Upper lobe of right lung (tissue), 1 donor: ENCODE results near the gene TMEM132E. TPM values are rescaled to one million over a fixed set of nuclear protein-coding genes. Genes with fewer than 3 reads are reported as not detected.

Source experiments
- ATAC-seq: fragments of 200-7000 bp; cut with Tn5 transposase; one replicate; pipeline ENCODE4 v1.9.1; 2020; ENCODE audit warnings: mild to moderate bottlenecking, moderate library complexity
- DNase-seq: peaks from one replicate; pipeline ENCODE4 v3.0.0-alpha.2; 2020
- H3K27ac ChIP-seq: fragments of 200-600 bp; one replicate; pipeline ENCODE4 v1.8.0; 2022
- H3K27me3 ChIP-seq: fragments of 200-600 bp; one replicate; pipeline ENCODE4 v1.8.0; 2022; ENCODE audit warnings: mild to moderate bottlenecking
- H3K36me3 ChIP-seq: fragments of 200-600 bp; one replicate; pipeline ENCODE4 v1.8.0; 2022
- H3K4me1 ChIP-seq: fragments of 200-600 bp; one replicate; pipeline ENCODE4 v1.8.0; 2022
- H3K4me3 ChIP-seq: fragments of 200-600 bp; one replicate; pipeline ENCODE4 v1.8.0; 2022; ENCODE audit warnings: mild to moderate bottlenecking
- H3K9me3 ChIP-seq: fragments of 200-600 bp; one replicate; pipeline ENCODE4 v1.8.0; 2022
- CTCF ChIP-seq: fragments of 200-600 bp; IDR thresholded peaks from one replicate; pipeline ENCODE4 v1.8.0; 2022; ENCODE audit warnings: antibody characterized with exemption
- intact Hi-C: fragments of 100-400 bp; cut with DNase I; formaldehyde crosslinking; loops from one replicate; pipeline ENCODE4 v1.11.0; 2022
- total RNA-seq: library from RNA; stranded (reverse); fragmentation: NEBNext Ultra II Directional; extraction: Animal tissue kit (Norgen Biotek cat#: 25700); gene quantifications from one replicate; pipeline ENCODE4 v1.2.1, GENCODE V29; 2021
- donor health status: DM: no; HTN: yes; CAD: no; lungs with severe emphysema.

TMEM132E gene
- total RNA-seq, 1 donor from 2014 or later, result 0.23 TPM

- no peak for TF ChIP-seq CTCF
- Histone ChIP-seq H3K9me3 (no peaks in the 10 kb centered on the region), H3K36me3 (no peaks in the 10 kb centered on the region), H3K27me3 (peaks cover 25% of the 10 kb centered on the region), H3K27ac (no peak overlapping the region), H3K4me1 (no peaks in the 10 kb centered on the region), H3K4me3 (no peak overlapping the region)
- no peak for ATAC-seq
- DNase-seq, result no peak
- intact Hi-C loops, result no loop called here
These were observed 17.5 kb downstream of the TMEM132E start for GRCh38 chr17:34596920-34597319.

- no peaks in the 10 kb centered on the region for H3K9me3 ChIP-seq
- DNase-seq (no peak), ATAC-seq (no peak)
- intact Hi-C loops, result no loop called here
- H3K4me3 ChIP-seq, result no peak overlapping the region
- H3K4me1 ChIP-seq, result no peaks in the 10 kb centered on the region
- no peak overlapping the region for H3K27ac ChIP-seq
- peaks cover 26% of the 10 kb centered on the region for H3K27me3 ChIP-seq
- no peak for TF ChIP-seq CTCF
- H3K36me3 ChIP-seq, result no peaks in the 10 kb centered on the region
These were observed 18.9 kb downstream of the TMEM132E start for GRCh38 chr17:34598161-34598776.

- Histone ChIP-seq H3K9me3 (no peaks in the 10 kb centered on the region), H3K4me1 (no peaks in the 10 kb centered on the region), H3K4me3 (no peak overlapping the region), H3K27me3 (peaks cover 28% of the 10 kb centered on the region), H3K27ac (no peak overlapping the region), H3K36me3 (no peaks in the 10 kb centered on the region)
- ATAC-seq, result no peak
- no peak for TF ChIP-seq CTCF
- no peak for DNase-seq
- intact Hi-C loops, result no loop called here
These were observed 22.0 kb downstream of the TMEM132E start for GRCh38 chr17:34601416-34601815.

DNA sequence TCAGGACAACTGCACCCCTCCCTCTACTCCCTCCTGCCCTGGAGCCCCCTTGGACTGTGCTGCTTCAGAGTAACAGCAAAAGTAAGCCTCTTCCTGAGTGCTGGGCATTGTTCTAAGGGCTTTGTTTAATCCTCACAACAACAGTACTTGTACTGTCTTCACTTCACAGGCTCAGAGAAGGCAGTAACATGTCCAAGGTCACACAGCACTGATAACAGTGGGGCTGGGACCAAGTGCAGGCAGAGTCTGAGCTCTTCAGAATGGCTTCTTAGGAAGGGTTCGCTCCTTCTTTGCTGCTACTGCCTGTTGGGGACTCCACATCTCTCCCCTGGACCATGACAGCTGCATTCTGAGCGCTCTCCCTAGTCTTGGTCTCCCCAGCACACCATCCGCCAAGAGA lies 24.6 kb downstream of the TMEM132E start:
- no peak for TF ChIP-seq CTCF
- intact Hi-C loops, result no loop called here
- peaks cover 29% of the 10 kb centered on the region for H3K27me3 ChIP-seq
- ATAC-seq, result no peak
- no peaks in the 10 kb centered on the region for H3K9me3 ChIP-seq
- no peak overlapping the region for H3K4me3 ChIP-seq
- H3K4me1 ChIP-seq, result no peaks in the 10 kb centered on the region
- H3K27ac ChIP-seq, result no peak overlapping the region
- H3K36me3 ChIP-seq, result no peaks in the 10 kb centered on the region
- DNase-seq, result no peak

- Histone ChIP-seq H3K4me1 (no peaks in the 10 kb centered on the region), H3K27ac (no peak overlapping the region), H3K36me3 (no peaks in the 10 kb centered on the region), H3K9me3 (no peaks in the 10 kb centered on the region), H3K27me3 (peaks cover 38% of the 10 kb centered on the region), H3K4me3 (no peak overlapping the region)
- ATAC-seq, result no peak
- TF ChIP-seq CTCF, result no peak
- no peak for DNase-seq
- intact Hi-C loops, result no loop called here
These were observed 27.4 kb downstream of the TMEM132E start for GRCh38 chr17:34606763-34607162.

- no peak for ATAC-seq
- no peak for DNase-seq
- H3K4me1 ChIP-seq, result no peaks in the 10 kb centered on the region
- intact Hi-C loops, result no loop called here
- peaks cover 37% of the 10 kb centered on the region for H3K27me3 ChIP-seq
- H3K4me3 ChIP-seq, result no peak overlapping the region
- no peaks in the 10 kb centered on the region for H3K36me3 ChIP-seq
- no peak for TF ChIP-seq CTCF
- no peaks in the 10 kb centered on the region for H3K9me3 ChIP-seq
- H3K27ac ChIP-seq, result no peak overlapping the region
These were observed 28.5 kb downstream of the TMEM132E start for GRCh38 chr17:34607917-34608316.
